HG02943 (cell line): ENCODE measurements around the gene XPA.
A peak's percentile ranks its signal among the peaks of the same experiment; 100 is the strongest.

Source experiments
- ATAC-seq: cut with Tn5 transposase; IDR thresholded peaks from one replicate; pipeline ENCODE4 v1.9.1; 2021; ENCODE audit warnings: mild to moderate bottlenecking, low read depth, moderate library complexity; ENCODE audit not compliant: unreplicated experiment

Gene XPA

DNA sequence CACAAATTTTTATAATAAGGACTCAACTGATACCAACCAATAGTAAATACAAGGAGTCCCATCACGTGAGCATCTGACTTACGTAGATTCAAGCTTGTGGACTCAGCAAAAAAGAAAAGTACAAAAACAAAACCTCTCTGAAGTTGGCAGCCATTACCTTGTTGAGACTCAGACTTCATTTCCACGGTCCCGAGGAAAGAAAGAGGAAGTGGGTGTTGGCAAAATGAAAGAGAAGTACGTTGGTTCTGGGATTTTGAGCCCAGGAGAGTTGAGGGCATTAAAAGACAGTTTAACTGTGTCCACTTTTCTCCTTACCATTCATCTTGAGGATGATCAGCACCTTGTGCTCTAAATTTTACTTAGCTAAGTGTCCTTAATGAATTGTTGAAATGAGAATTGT is 36.8 kb downstream of the XPA start:
- ATAC-seq = no peak

DNA sequence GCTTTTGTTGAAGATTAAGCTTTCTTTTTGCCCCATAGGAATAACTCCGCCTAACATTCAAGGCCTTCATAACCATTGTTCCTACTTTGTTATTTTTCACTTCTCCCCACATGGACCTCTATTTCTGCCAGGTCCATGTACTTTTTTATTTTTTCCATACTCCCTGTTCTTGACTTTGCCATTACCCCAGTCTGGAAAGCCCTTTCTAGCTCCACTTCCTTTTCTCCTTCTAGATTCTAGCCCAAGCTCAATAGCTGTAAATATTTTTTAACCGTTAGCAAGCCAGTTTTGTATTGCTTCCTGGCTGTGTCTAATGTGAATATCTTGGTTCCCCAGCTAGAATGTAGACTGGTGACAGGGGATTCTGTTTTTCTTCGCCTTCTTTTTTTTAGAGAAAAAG is 37.4 kb downstream of the XPA start:
- no peak for ATAC-seq

DNA sequence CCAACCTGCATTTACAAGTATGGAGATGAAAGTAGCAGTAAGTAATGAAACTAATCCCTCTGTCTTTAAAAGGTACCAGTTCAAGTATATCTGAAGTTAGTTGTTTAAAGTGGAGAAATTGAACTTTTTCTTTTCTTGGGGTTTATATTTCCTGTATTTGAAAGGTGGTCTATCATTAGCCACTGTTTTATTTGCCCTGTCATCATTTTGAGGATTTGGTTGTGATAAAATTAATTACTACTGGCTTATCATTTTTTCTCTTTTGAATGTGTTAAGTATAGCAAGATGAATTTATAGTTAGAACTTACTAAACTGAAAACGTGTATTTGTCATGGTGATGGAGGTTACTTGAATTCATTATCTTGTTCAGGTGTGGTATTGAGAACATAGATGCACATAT is 38.4 kb downstream of the XPA start:
- ATAC-seq = no peak

DNA sequence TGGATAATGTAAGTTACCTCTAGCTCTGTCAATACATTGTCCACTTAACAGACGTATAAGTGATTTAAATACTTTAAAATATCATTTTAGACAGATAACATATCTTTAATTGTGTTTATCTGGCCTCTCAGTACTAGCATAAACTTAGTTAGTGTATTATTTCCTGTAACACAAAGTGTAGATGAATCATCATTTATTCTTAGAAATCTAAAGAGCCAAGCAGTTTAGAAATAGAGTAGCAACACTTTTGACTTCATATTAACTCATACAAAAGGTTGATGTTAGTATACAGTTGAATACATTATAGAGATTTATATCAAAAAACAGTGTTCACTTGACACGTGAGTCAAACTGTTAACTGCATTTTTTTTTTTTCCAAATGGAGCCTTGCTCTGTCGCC is 45.5 kb downstream of the XPA start:
- no peak for ATAC-seq

DNA sequence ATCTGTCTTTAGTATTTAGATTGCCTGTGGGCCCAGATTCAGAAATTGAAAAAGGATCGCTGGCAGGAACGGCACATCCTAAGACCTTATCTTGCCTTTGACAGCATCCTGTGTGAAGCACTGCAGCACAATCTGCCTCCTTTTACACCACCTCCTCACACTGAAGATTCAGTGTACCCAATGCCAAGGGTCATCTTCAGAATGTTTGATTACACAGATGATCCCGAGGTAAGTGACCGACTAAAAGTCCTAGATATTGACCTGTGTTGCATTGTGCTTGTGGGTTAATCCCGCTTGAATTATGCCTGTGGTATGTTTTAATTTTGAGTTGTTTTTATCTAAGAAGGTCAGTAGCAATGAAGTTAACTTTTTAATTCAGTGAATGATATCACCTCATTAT is 49.1 kb downstream of the XPA start:
- no peak for ATAC-seq

DNA sequence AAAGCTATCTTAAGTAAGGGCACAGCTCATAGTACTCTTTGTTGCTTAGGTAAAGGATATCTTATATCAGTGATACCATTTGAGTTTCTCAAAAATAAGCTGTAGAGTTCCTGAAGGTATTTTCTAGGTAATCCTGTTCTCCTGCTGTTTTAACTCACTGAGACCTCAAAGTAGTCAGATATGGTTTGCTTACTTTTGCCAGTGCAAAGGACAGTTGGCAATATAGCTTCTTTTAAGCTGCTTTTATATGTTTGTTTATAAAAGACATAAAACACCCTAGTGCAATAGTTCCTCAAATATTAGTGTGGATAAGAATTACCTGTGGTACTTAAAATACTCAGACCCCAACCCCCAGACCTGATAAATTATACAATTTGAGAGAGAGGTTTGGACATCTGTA is 51.4 kb downstream of the XPA start:
- no peak for ATAC-seq

DNA sequence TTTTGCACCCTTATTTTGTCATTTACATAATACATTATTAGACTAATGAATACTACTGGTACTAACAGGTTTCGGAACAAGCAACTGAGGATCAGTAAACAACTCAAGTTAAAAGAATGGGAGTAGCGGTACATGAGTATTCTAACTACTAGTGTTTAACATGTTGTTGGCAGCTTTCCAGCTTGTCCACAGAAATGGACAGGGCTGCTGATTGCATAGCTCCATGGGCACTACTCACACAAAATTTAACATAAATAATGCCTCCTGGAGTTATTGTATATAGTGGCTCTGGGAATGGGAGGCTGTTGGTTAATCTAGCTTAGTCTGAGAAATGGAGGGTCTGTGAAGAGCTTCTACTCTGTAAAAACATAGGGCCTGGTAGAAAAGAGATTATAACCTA is 56.8 kb downstream of the XPA start:
- no peak for ATAC-seq

DNA sequence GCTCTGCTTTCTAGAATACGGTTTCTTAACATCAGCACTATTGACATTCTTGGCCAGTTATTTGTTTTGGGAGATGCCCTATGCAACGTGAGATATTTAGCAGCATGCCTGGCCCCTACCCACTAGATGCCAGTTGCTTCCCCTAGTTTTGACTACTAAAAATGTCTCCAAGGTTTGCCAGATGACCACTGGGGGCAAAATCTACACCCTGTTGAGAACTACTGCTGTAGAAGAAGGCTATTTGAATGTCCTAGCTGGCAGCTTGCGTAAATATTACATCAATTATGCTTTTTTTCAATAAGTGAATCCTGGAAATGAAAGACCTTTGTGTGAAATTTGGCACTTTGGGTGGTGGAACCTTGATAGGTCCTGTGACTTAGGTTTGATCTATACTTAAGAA is 58.5 kb downstream of the XPA start:
- no peak for ATAC-seq

DNA sequence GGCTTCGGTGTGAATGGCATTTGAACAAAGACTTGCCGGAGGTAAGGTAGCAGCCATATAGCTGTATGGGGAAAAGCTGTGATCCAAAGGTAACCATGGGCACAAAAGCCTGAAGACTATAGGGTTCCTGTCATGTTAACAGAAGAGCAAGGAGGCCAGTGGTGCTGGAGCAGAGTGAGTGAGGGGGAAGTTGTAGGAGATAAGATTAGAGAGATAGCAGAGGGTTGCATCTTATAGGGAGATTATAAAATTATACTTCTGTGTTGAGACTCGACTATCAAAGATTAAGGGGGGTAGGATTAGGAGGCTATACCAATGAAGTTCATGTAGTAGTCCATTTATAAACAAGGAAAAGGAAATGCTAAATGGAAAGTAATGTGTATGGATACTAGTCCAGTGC is 60.2 kb downstream of the XPA start:
- ATAC-seq = no peak

DNA sequence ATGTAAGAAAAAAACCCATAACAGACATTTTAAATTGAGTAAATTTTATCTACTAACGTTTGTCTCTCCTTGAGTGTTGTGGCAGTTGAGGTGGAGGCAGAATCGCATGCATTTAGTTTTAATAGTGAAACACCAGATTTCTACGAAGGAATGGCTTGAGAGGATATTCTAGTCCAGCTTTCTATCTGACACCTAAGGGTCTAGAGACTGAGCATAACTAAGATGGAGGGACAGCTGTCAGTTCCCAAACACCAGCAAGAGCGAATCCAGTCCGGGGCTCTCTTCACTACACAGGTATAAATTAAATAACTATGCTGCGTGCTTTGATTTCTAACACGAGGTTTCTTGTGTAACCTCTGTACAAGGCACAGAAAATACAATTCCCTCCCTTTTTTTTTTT is 62.1 kb downstream of the XPA start:
- ATAC-seq = no peak

DNA sequence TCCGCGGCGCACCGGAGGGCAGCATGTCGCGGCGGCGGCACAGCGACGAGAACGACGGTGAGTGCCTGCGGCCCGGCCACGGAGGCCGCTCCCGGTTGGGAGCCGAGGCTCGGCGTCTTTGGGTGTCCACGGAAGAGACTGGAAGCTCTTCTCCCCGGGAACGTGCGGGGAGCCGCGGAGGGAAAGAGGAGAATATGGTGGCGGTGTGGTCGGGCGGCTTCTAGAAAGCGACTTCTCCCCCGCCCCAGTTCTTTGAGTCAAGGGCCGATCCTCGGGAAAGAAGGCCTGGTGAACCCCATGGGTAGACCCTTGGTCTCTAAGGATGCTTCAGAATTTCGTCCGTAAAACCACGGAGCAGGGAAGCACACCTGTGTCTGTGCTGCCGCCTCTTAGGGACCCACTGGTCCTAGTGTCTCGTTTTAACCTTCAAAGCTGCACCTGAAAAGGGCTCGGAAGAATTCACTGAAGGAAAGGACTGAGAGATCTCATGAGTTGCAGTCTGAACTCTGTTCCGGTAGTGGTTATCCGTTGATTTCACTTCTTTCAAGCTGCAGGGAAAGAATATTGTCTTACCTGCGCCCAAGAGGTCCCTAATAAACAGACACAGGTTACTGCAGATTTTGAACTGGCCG is 63.2 kb downstream of the XPA start:
- no peak for ATAC-seq

DNA sequence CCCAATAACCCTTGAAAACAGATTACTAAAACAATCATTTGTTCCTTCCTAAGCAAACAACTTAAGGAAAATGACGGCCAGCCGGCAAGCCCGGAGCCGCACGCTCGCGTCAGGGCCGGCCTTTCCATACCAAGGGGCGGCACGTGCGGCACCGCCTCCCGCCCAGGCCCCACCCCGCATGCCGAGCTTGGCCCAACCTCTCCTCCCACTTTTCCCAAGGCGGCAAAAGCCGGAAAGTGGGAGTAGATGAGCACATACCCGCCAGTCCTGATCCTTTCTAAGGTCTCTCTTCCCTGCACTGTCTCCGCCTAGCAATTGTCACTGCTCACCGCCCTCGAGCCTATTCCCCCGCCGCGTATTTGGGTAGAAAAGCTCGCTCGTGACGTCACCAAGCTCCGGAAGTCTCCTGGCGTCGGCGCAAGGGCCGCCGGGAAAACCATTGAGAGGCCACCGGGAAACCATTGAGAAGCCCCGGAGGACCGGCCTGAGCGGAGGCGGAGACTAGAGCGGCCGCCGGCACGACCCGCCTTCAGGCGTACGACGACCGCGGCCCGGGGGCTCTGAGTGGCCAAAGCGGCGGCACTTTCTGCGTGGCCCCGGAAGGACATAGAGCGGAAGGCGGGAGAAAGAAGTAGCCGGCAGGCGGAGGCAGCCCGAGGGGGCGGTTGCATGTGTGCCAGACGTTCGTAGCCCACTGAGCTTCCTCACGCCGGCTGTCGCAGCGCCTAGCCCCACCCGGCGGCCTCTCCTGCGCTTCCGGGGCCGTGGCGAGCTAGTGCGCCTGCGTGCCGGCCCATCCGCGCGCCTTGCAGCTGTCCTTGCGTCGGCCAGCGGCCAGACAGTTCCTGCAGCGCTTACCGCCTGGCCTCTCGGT is 63.9 kb downstream of the XPA start, which contains the start of the genes NCBP1 and TSTD2:
Gene NCBP1 (plus strand): TSS at position 837 of the 874 bp plus-strand sequence. CDS start 61 bp downstream, outside the sequence.
Gene TSTD2 (minus strand): TSS at position 384 of the 874 bp plus-strand sequence. CDS start 5,806 bp downstream, outside the sequence.
- peak; percentile 90 for ATAC-seq

DNA sequence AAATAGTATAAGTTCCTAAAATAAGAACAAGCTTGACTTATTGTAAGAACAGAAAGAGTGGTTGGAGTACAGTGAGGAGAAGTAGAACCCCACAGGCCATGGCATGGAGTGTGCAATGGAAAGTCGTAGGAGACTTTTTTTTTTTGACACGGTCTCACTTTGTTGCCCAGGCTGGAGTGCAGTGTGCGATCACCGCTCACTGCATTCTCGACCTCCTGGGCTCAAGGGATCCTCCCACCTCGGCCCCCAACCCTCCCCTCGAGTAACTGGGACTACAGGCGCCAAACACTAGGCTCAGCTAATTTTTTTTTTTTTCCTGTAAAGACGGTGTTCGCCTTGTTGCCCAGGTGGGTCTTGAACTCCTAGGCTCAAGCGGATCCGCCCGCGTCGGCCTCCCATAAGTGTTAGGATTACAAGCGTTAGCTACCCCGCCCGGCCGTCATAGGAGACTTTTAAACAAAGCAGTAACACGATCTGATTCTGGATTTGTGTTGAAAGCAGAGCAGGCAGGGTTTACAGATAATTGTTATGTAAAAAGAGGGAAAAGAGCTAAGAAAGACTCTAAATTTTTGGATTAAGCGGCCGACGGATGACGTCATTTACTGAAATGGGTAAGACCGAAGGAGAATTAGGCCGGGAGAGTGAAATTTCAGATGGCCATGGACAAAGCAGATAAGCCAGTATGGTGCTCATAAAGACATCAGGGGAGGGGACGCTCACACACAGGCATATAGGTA is 64.7 kb downstream of the XPA start:
- peak; percentile 18 for ATAC-seq

DNA sequence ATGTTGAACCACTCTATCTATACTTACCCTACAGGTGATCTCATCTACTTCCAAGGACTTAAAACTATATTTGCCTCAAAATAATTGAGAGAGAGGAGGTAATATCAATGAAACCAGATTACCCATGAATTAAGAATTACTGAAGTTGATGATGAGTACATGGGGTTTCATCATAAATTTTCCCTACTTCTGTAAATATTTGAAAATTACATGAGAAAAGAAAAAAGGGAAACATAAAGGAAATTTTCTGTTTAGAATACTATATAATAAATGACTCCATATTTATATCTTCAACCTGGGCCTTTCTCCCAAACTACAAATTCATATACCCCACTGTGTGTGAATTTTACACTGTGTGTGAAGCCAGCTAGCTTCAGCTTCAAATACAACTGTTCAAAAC is 66.5 kb downstream of the XPA start:
- no peak for ATAC-seq

DNA sequence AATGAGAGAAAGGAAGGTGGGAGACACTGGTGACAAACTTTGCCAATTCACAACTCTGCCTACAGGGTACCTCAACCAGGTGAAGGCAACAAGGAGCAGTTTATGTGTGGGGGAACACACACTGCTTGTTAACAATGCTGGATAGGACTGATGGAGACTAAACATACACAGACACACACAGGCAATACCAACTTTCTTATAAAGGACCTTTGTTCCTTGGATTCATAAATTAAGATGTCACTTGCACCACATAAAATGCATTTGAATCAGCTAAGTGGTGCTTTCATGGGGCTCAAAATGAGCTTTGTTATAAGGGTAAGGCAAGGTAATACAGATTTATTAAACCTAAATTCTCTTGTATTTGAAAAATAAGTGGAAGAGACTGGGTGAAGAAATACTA is 68.0 kb downstream of the XPA start:
- ATAC-seq = no peak

DNA sequence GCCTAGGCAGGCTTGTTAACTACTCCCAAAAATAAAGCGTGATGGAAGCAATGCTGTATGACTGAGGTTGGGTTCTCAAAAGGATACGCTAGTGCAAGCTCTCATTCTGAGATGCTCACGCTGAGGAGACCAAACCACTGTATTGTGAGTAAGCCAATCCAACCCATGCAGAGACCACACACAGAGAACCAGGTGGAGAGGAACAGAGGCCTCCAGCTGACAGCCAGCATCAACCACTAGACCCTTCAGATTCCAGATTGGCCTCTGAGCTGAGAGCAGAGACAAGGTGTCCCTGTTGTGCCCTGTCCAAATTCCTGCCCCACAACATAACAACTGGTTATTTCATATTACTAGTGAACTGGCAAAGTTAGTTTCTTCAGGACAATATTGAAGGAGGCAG is 68.5 kb downstream of the XPA start:
- ATAC-seq = no peak

DNA sequence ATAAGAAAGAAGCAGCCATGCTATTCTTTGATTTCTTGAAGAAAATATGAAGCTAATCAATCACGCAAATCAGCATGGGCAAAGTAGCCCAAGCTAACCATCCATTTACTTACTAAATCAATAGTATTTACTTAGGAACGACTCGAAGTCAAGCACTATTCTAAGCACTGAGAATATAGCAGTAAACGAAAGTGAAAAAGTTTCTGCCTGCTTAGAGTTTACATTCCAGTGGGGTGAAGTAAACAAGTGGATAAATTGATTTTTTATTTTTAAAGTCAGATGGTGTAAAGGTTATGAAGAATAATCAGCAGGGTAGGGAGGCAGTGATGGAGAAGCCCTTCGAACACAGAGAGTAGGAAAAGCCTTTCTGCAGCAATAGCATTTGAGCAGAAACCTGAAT is 69.5 kb downstream of the XPA start:
- ATAC-seq = no peak

DNA sequence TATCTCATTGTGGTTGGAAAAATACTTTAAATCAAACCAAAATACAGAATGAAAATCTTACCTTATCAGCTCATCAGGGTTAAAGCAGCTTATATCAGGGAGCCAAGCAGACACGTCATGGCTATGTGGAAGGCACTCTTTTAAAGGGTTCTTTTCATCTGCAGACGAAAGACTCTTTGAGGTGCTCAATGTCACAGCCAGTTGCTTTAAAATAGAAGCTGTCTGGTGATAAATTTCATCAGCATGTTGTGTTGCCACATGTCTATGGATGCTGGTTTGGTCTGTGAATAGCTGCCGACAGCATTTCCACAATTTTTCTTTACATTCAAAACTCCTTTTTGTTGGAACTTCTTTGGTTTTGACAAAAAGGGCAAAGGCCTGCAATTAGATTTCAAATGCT is 71.5 kb downstream of the XPA start:
- ATAC-seq = no peak
